H1 (cell line): ENCODE measurements around the gene FGD5. TPM values are rescaled to one million over a fixed set of nuclear protein-coding genes. Genes with fewer than 3 reads are reported as not detected.

Experiments used
- BACH1 ChIP-seq: IDR thresholded peaks from 2 replicates; pipeline ENCODE4 v1.6.1; 2012; ENCODE audit warnings: low read length, improper control_type of control experiment
- polyA plus RNA-seq, 7 experiments: library from polyadenylated mRNA; depleted of rRNA in 3 of 7; stranded (reverse) in 5 of 7; unstranded in 2 of 7; fragments of >200 nt in 5 of 7; fragments of 200-250 nt in 2 of 7; gene quantifications; 1 replicate in 5 of 7; 2 replicates in 1 of 7; 4 replicates in 1 of 7; pipeline versions ENCODE4 v1.2.1 to v1.2.3, GENCODE V29; 2011 to 2013; ENCODE audit warnings: missing spikeins in 2 of 7, mixed read lengths in 2 of 7
- total RNA-seq: library from RNA; stranded (reverse); fragmentation: NEBNext Ultra II Directional; extraction: Animal tissue kit (Norgen Biotek cat#: 25700); gene quantifications from 2 replicates; pipeline ENCODE4 v1.2.1, GENCODE V29; 2021

Gene FGD5
- total and polyA plus RNA-seq, 2 of the 8 experiments (the other 6 are each of a cell fraction or from before 2014, with no cell fraction given) = 4.7 to 14.3 TPM

DNA sequence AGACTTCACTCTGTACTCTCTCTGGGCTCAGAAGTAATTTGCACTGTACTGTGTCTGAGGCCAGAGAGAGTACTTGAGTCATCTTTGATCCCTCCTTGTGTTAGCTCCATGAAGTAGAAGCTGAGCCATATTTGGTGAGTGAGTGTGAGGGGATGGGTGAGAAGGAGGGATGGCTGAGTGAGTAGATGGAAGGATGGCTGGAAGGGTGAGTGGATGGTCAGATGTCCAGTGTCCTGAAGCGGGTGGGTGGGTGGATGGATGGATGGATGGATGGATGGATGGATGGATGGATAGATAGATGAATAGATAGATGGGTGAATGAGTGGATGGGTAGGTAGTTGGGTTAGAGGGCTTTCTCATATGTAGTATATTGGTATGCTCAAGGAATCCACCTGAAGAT lies 39.3 kb downstream of the FGD5 start (continued):
- TF ChIP-seq BACH1 = no peak
